ENCODE measurements around the gene RSAD2.

The RSAD2 gene, protein sequence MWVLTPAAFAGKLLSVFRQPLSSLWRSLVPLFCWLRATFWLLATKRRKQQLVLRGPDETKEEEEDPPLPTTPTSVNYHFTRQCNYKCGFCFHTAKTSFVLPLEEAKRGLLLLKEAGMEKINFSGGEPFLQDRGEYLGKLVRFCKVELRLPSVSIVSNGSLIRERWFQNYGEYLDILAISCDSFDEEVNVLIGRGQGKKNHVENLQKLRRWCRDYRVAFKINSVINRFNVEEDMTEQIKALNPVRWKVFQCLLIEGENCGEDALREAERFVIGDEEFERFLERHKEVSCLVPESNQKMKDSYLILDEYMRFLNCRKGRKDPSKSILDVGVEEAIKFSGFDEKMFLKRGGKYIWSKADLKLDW

DNA sequence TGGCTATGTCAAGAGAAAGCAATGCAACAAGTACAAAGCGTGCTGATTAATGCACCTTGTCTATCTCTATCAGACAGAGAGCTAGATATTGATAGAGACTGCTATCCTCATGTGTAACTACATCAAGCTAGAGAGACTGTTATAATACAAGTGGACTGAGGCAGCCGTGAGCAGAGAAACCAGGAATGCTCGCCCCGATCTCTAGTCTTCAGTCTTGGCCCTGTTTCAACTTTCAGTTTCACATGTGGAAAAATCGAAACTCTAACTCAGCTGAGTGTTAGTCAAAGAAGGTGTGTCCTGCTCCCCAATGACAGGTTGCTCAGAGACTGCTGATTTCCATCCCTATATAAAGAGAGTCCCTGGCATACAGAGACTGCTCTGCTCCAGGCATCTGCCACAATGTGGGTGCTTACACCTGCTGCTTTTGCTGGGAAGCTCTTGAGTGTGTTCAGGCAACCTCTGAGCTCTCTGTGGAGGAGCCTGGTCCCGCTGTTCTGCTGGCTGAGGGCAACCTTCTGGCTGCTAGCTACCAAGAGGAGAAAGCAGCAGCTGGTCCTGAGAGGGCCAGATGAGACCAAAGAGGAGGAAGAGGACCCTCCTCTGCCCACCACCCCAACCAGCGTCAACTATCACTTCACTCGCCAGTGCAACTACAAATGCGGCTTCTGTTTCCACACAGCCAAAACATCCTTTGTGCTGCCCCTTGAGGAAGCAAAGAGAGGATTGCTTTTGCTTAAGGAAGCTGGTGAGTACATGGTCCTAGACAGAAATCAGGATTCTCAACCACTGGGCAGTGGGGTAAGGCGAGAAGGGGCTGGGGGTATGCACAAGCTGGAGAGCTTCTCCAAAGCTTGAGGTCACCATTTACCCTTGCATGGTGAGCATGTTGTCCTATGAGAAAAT is at the start of gene RSAD2:
Gene RSAD2, plus strand, starts transcription at position 376 of the 903 bp plus-strand sequence. Its CDS starts 24 bp downstream, at position 400.
- TF ChIP-seq, protein P1, sequence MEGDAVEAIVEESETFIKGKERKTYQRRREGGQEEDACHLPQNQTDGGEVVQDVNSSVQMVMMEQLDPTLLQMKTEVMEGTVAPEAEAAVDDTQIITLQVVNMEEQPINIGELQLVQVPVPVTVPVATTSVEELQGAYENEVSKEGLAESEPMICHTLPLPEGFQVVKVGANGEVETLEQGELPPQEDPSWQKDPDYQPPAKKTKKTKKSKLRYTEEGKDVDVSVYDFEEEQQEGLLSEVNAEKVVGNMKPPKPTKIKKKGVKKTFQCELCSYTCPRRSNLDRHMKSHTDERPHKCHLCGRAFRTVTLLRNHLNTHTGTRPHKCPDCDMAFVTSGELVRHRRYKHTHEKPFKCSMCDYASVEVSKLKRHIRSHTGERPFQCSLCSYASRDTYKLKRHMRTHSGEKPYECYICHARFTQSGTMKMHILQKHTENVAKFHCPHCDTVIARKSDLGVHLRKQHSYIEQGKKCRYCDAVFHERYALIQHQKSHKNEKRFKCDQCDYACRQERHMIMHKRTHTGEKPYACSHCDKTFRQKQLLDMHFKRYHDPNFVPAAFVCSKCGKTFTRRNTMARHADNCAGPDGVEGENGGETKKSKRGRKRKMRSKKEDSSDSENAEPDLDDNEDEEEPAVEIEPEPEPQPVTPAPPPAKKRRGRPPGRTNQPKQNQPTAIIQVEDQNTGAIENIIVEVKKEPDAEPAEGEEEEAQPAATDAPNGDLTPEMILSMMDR (IDR thresholded peaks at IDR 0.05; ENCODE audit: low read depth, low read length) = peak; percentile 13
- DNase-seq (ENCODE audit: extremely low read depth, low read depth) = no peak

DNA sequence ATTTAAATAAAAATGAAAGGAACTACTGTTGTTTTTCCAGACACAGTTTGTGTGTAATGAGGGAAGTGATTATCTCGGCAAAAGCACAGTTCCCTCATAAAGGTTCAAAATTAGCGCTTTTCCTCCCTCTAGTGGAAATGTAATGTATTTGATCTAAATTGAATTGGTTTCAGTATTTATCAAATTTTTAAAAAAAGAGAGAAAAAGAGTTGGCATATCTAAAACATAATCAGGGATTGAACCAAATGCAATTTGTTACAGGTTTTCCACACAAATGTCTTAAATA is 49.3 kb upstream of the RSAD2 start:
- peak; percentile 23 for DNase-seq (ENCODE audit: extremely low read depth, low read depth)
- TF ChIP-seq, protein P1 (IDR thresholded peaks at IDR 0.05; ENCODE audit: low read depth, low read length) = peak; percentile 42

DNA sequence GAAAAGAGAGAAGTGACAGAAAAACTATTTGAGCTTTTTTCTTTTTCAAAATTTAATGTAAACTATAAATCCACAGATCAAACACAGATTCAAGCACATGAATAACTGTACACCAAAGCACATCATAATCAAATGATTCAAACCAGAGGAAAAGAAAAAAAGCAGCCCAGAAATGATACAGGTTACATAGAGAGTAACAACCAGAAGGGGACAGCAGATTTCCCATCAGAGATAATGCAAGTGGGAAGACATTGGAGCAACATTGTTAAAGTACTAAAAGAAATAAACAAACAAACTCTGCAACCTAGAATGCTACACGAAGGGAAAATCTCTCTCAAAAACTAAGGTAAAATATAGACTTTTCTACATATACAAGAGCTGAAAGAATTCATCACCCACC is 46.3 kb upstream of the RSAD2 start:
- no peak for DNase-seq (ENCODE audit: extremely low read depth, low read depth)
- TF ChIP-seq, protein P1 (IDR thresholded peaks at IDR 0.05; ENCODE audit: low read depth, low read length) = no peak

DNA sequence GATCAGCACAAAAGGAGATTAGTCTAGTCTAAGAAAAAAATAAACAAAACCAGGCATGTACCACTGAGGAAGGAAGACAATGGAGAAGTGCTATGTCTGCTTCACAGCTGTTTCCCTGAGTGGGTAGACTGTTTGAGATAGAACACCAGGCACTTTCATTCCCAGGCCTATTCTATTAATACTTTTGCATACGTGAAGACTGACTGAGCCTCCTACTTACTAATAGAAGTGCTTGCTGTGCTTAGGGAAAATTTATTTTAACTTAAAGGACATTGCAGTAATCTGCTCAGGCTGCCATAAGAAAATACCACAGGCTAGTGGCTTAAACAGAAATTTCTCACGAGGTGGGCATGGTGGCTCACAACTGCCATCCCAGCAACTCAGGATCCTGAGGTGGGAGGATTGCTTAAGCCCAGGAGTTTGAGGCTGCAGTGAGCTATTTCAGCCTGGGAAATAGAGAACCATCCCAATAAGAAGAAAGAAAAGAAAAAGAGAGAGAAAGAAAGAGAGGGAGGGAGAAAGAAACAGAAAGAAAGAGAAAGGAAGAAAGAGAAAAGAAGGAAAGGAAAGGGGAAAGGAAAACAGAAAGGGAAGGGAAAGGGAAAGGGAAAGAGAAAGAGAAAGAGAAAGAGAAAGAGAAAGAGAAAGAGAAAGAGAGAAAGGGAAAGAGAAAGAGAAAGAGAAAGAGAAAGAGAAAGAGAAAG is 44.8 kb upstream of the RSAD2 start:
- TF ChIP-seq, protein P1 (IDR thresholded peaks at IDR 0.05; ENCODE audit: low read depth, low read length) = no peak
- no peak for DNase-seq (ENCODE audit: extremely low read depth, low read depth)

DNA sequence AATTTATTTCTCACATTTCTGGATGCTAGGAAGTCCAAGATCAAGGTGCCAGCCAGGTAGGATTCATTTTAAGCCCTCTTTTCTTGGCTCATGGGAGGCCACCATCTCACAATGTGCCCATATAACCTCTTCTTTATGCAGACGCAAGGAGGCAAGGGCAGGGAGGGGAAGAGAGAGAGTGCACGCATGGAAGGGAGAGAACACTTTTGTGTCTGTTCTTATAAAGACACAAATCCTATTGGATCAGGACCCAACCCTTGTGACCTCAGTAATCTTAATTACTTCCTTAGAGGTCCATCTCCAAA is 44.3 kb upstream of the RSAD2 start:
- TF ChIP-seq, protein P1 (IDR thresholded peaks at IDR 0.05; ENCODE audit: low read depth, low read length) = no peak
- DNase-seq (ENCODE audit: extremely low read depth, low read depth) = no peak

DNA sequence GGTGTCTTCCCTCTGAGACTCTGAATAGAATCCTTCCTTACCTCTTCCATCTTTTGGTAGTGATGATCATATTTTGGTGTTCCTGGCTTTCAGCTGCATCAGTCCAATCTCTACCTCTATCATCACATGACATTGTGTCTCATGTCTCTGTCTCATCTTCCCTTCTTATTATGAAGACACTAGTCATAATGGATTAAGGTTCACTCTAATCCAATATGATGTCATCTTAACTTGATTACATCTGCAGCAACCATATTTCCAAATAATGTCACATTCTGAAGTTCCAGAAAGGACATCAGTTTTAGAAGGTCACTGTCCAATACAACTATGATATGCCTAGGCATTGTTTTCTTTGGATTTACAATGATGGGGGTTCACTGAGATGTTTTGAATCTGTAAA is 43.4 kb upstream of the RSAD2 start:
- TF ChIP-seq, protein P1 (IDR thresholded peaks at IDR 0.05; ENCODE audit: low read depth, low read length) = no peak
- no peak for DNase-seq (ENCODE audit: extremely low read depth, low read depth)

DNA sequence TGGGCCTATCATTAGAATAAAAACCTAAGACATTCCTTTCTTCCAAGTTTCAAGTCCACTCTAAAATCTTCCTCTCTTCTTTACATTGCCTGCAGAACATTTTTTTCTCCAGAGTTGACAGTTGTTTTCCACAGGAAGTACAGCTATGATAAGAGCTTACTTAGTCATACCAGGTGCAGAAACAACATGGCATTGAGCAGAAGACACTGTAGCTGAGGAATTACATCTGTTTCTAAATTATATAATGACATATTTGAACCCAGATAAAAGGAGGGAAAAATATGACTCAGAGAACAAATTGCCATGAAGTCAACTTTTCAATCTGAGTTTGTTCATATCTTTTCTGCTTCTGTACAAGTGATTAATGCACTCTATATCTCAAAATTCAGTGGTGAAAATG is 42.1 kb upstream of the RSAD2 start:
- TF ChIP-seq, protein P1 (IDR thresholded peaks at IDR 0.05; ENCODE audit: low read depth, low read length) = no peak
- no peak for DNase-seq (ENCODE audit: extremely low read depth, low read depth)
